IPS-NIHi11 (cell line): ENCODE data around the gene GINS2.
A peak's percentile ranks its signal among the peaks of the same experiment; 100 is the strongest.

Source experiments
- DNase-seq: peaks from one replicate; pipeline ENCODE4 v3.0.0; 2012; ENCODE audit warnings: mixed read lengths, low spot score

GINS2 gene

GRCh38 chr16:85688586-85689284 lies at the start of gene GINS2:
Gene GINS2, minus strand, starts transcription at chr16:85688954. Its CDS starts 56 bp downstream, at chr16:85688898.
- peak; percentile 100 for DNase-seq

GRCh38 chr16:85736921-85737320 lies 48.2 kb upstream of the GINS2 start:
- DNase-seq: no peak

- no peak for DNase-seq
These were observed 47.2 kb upstream of the GINS2 start for GRCh38 chr16:85735946-85736345.

- no peak for DNase-seq
These were observed 46.5 kb upstream of the GINS2 start for GRCh38 chr16:85735225-85735635.

GRCh38 chr16:85734311-85735017 lies 45.7 kb upstream of the GINS2 start:
- DNase-seq: no peak

- peak; percentile 93 for DNase-seq
These were observed 45.1 kb upstream of the GINS2 start for GRCh38 chr16:85733839-85734170.

- no peak for DNase-seq
These were observed 44.5 kb upstream of the GINS2 start for GRCh38 chr16:85733155-85733838.

GRCh38 chr16:85731179-85731578 lies 42.4 kb upstream of the GINS2 start:
- no peak for DNase-seq

GRCh38 chr16:85730186-85730465 lies 41.4 kb upstream of the GINS2 start:
- DNase-seq: no peak

GRCh38 chr16:85729452-85730185 lies 40.9 kb upstream of the GINS2 start:
- no peak for DNase-seq

GRCh38 chr16:85728879-85729278 lies 40.1 kb upstream of the GINS2 start:
- peak; percentile 60 for DNase-seq

- DNase-seq: no peak
These were observed 36.2 kb upstream of the GINS2 start for GRCh38 chr16:85724936-85725335.

- no peak for DNase-seq
These were observed 35.5 kb upstream of the GINS2 start for GRCh38 chr16:85724126-85724879.

- DNase-seq: no peak
These were observed 33.6 kb upstream of the GINS2 start for GRCh38 chr16:85722128-85722893.

- DNase-seq: no peak
These were observed 31.5 kb upstream of the GINS2 start for GRCh38 chr16:85720302-85720637.

GRCh38 chr16:85719605-85720301 lies 31.0 kb upstream of the GINS2 start:
- DNase-seq: no peak

GRCh38 chr16:85718682-85719081 lies 29.9 kb upstream of the GINS2 start:
- peak; percentile 68 for DNase-seq

- DNase-seq: no peak
These were observed 29.4 kb upstream of the GINS2 start for GRCh38 chr16:85718153-85718477.

GRCh38 chr16:85717393-85718152 lies 28.8 kb upstream of the GINS2 start:
- peak; percentile 87 for DNase-seq

GRCh38 chr16:85716680-85717038 lies 27.9 kb upstream of the GINS2 start:
- no peak for DNase-seq
